Mesendoderm (in vitro differentiated cells): ENCODE measurements around the gene CEP170.

Experiments used
- DNase-seq: peaks from one replicate; pipeline ENCODE4 v3.0.0; 2013
- H2AK5ac ChIP-seq: 2 replicates; pipeline ENCODE4 v1.6.1; 2013; ENCODE audit warnings: low read length, inconsistent platforms
- H2BK120ac ChIP-seq: 2 replicates; pipeline ENCODE4 v1.6.1; 2013; ENCODE audit warnings: low read depth, mild to moderate bottlenecking, low read length, moderate library complexity, mixed read lengths
- H2BK15ac ChIP-seq: replicated peaks from 2 replicates; pipeline ENCODE4 v1.6.1; 2013; ENCODE audit warnings: low read depth, mild to moderate bottlenecking, moderate library complexity
- H2BK5ac ChIP-seq: 2 replicates; pipeline ENCODE4 v1.6.1; 2013; ENCODE audit warnings: low read length, inconsistent platforms
- H3K18ac ChIP-seq: 2 replicates; pipeline ENCODE4 v1.6.1; 2013; ENCODE audit warnings: mild to moderate bottlenecking, low read length, mixed read lengths
- H3K23ac ChIP-seq: one replicate; pipeline ENCODE4 v1.6.1; 2013; ENCODE audit warnings: low read length
- H3K27ac ChIP-seq: 2 replicates; pipeline ENCODE4 v1.5.1; 2013; ENCODE audit warnings: low read depth, mild to moderate bottlenecking, inconsistent platforms, low read length, moderate library complexity
- H3K27me3 ChIP-seq: 2 replicates; pipeline ENCODE4 v1.6.1; 2013; ENCODE audit warnings: low read length, control low read depth, mild to moderate bottlenecking, inconsistent platforms; ENCODE audit not compliant: insufficient read depth, poor library complexity
- H3K36me3 ChIP-seq: 2 replicates; pipeline ENCODE4 v1.6.1; 2013; ENCODE audit warnings: low read length, inconsistent platforms; ENCODE audit not compliant: control insufficient read depth, insufficient read depth
- H3K4ac ChIP-seq: one replicate; pipeline ENCODE4 v1.6.1; 2013; ENCODE audit warnings: low read depth, mild to moderate bottlenecking, low read length, moderate library complexity
- H3K4me1 ChIP-seq: 2 replicates; pipeline ENCODE4 v1.6.1; 2013; ENCODE audit warnings: low read depth, low read length, inconsistent platforms; ENCODE audit not compliant: control insufficient read depth
- H3K4me2 ChIP-seq: 2 replicates; pipeline ENCODE4 v1.6.1; 2013; ENCODE audit warnings: low read length
- H3K4me3 ChIP-seq: 2 replicates; pipeline ENCODE4 v1.5.1; 2013; ENCODE audit warnings: mild to moderate bottlenecking, low read length
- H3K56ac ChIP-seq: one replicate; pipeline ENCODE4 v1.6.1; 2013; ENCODE audit warnings: low read length
- H3K79me1 ChIP-seq: 2 replicates; pipeline ENCODE4 v1.6.1; 2013; ENCODE audit warnings: low read length, inconsistent platforms
- H3K79me2 ChIP-seq: 2 replicates; pipeline ENCODE4 v1.6.1; 2013; ENCODE audit warnings: mild to moderate bottlenecking, low read length; ENCODE audit not compliant: control insufficient read depth, insufficient read depth
- H3K9ac ChIP-seq: 2 replicates; pipeline ENCODE4 v1.6.1; 2013; ENCODE audit warnings: low read length, inconsistent platforms
- H4K5ac ChIP-seq: one replicate; pipeline ENCODE4 v1.6.1; 2013; ENCODE audit warnings: low read length
- H4K8ac ChIP-seq: one replicate; pipeline ENCODE4 v1.6.1; 2013; ENCODE audit warnings: low read depth, mild to moderate bottlenecking, control low read depth, low read length, moderate library complexity
- WGBS: extraction: QIAGEN DNeasy Blood & Tissue Kit; methylation state at CpG from one replicate; pipeline ENCODE4 v1.1.7; 2013; ENCODE audit warnings: low lambda C conversion rate, missing lambda C conversion rate; ENCODE audit not compliant: insufficient coverage; ENCODE audit errors: extremely low coverage; 5-methylcytosine and 5-hydroxymethylcytosine counted together

The CEP170 gene

DNA sequence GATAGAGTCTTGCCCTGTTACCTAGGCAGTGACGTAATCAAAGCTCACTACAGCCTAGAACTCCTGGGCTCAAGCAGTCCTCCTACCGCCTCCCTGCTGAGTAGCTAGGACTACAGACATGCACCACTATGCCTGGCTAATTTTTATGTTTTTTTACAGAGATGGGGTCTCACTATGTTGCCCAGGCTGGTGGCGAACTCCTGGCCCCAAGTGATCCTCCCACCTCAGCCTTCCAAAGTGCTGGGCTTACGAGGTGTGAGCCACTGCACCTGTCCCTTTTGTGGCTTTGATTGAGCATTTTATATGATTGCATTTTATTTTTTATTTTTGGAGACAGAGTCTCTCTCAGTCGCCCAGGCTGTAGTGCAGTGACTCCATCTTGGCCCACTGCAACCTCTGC is 26.6 kb upstream of the CEP170 start:
- H3K79me1 ChIP-seq, result no peaks in the 10 kb centered on the region
- WGBS, result no CpG with 5 or more reads among the region's 5 CpGs
- H3K4me1 ChIP-seq, result no peaks in the 10 kb centered on the region

DNA sequence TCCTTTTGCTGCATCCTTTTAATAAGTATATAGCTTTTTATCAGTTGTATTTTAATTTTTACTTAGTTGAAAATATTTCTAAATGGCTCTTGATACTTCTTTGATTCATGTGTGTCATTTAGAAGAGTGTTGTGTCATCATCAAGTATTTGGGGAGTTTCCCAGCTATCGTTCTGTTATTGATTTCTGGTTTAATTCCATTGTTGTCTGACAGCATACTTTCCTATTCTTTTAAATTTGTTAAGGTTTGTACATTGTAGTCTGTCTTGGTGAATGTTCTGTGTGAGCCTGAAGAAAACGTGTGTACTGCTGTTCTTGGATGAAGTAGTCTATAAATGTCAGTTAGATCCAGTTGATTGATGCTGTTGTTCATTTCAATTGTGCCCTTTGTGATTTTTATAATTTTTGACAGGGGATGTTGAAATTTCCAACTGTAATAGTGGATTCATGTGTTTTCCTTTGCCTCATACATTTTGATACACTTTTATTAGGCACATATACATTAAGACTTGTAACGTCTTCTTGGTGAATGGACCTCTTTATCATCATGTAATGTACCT is 25.6 kb upstream of the CEP170 start:
- no peak overlapping the region for H2BK120ac ChIP-seq
- H3K36me3 ChIP-seq, result no peaks in the 10 kb centered on the region
- WGBS, result no CpG with 5 or more reads among the region's 3 CpGs
- H2BK15ac ChIP-seq, result no peak overlapping the region
- H3K4me3 ChIP-seq, result no peak overlapping the region
- no peak overlapping the region for H3K27ac ChIP-seq
- no peak overlapping the region for H4K5ac ChIP-seq
- H3K27me3 ChIP-seq, result no peaks in the 10 kb centered on the region
- no peak overlapping the region for H3K4me2 ChIP-seq
- H2BK5ac ChIP-seq, result no peak overlapping the region
- no peak overlapping the region for H3K18ac ChIP-seq
- no peak for DNase-seq
- no peaks in the 10 kb centered on the region for H3K79me2 ChIP-seq
- no peak overlapping the region for H3K23ac ChIP-seq
- no peak overlapping the region for H3K9ac ChIP-seq
- no peaks in the 10 kb centered on the region for H3K79me1 ChIP-seq
- H4K8ac ChIP-seq, result no peak overlapping the region
- H3K4ac ChIP-seq, result no peak overlapping the region
- no peak overlapping the region for H2AK5ac ChIP-seq
- no peak overlapping the region for H3K56ac ChIP-seq
- H3K4me1 ChIP-seq, result no peaks in the 10 kb centered on the region

More for the DNA sequence above, 26.6 kb upstream of the CEP170 start:
- Histone ChIP-seq H2BK5ac (no peak overlapping the region), H3K23ac (no peak overlapping the region), H2BK15ac (no peak overlapping the region), H3K56ac (no peak overlapping the region), H2BK120ac (no peak overlapping the region), H3K27ac (no peak overlapping the region), H3K9ac (no peak overlapping the region), H4K5ac (no peak overlapping the region), H3K4ac (no peak overlapping the region), H3K36me3 (no peaks in the 10 kb centered on the region), H3K79me2 (no peaks in the 10 kb centered on the region), H3K18ac (no peak overlapping the region), H4K8ac (no peak overlapping the region), H3K4me3 (no peak overlapping the region), H3K4me2 (no peak overlapping the region), H2AK5ac (no peak overlapping the region), H3K27me3 (no peaks in the 10 kb centered on the region)
- DNase-seq, result no peak

DNA sequence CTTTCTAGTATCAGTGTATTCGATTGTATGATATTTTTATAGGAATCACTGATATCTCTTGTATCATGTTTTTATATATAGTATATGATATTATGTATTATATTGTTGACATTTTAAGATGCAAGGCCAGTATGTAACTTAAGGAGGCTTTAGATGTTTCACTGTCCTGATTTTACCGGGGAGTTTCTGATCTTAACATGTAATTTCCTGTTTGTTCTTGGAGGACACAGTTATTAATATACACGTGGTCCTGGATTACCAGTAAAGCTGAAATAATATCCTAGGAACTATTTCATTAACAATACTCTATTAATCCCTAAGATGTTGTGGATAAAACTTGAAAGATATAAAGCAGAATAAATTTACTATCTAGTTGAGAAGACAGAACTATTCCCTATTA is 20.2 kb upstream of the CEP170 start:
- H2BK15ac ChIP-seq, result no peak overlapping the region
- no peak overlapping the region for H3K27ac ChIP-seq
- no peaks in the 10 kb centered on the region for H3K79me2 ChIP-seq
- no peak overlapping the region for H3K56ac ChIP-seq
- H3K4ac ChIP-seq, result no peak overlapping the region
- H2BK5ac ChIP-seq, result no peak overlapping the region
- H3K18ac ChIP-seq, result no peak overlapping the region
- no peaks in the 10 kb centered on the region for H3K27me3 ChIP-seq
- no peaks in the 10 kb centered on the region for H3K4me1 ChIP-seq
- no peak overlapping the region for H2BK120ac ChIP-seq
- H4K5ac ChIP-seq, result no peak overlapping the region
- no peak overlapping the region for H3K9ac ChIP-seq
- H2AK5ac ChIP-seq, result no peak overlapping the region
- DNase-seq, result no peak
- no peaks in the 10 kb centered on the region for H3K79me1 ChIP-seq
- H3K4me3 ChIP-seq, result no peak overlapping the region
- no peaks in the 10 kb centered on the region for H3K36me3 ChIP-seq
- no CpG with 5 or more reads among the region's 3 CpGs for whole genome bisulfite sequencing
- no peak overlapping the region for H3K4me2 ChIP-seq
- no peak overlapping the region for H3K23ac ChIP-seq
- no peak overlapping the region for H4K8ac ChIP-seq

DNA sequence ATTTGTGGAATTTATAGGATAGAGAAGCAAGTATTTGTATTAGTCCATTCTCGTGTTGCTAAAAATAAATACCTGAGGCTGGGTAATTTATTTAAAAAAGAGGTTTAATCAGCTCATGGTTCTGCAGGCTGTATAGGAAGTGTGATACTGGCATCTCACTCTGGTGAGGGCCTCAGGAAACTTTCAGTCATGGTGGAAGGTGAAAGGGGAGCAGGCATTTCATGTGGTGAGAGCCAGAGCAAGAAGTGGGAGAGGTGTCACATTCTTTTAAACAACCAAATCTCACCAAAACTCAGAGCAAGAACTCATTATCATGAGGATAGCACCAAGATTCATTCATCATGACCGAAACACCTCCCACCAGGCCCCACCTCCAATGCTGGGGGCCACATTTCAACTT is 18.9 kb upstream of the CEP170 start:
- Histone ChIP-seq H3K27ac (no peak overlapping the region), H2BK120ac (no peak overlapping the region), H2AK5ac (no peak overlapping the region), H3K9ac (no peak overlapping the region), H3K79me1 (no peaks in the 10 kb centered on the region), H3K79me2 (no peaks in the 10 kb centered on the region), H3K27me3 (no peaks in the 10 kb centered on the region), H3K36me3 (no peaks in the 10 kb centered on the region), H3K4me2 (no peak overlapping the region), H3K4ac (no peak overlapping the region), H3K23ac (no peak overlapping the region), H3K4me3 (no peak overlapping the region), H4K5ac (no peak overlapping the region), H3K56ac (no peak overlapping the region), H4K8ac (no peak overlapping the region), H2BK5ac (no peak overlapping the region), H3K4me1 (peaks cover 5% of the 10 kb centered on the region), H3K18ac (no peak overlapping the region), H2BK15ac (no peak overlapping the region)
- WGBS, result no CpG with 5 or more reads among the region's 2 CpGs
- peak; percentile 33 for DNase-seq

DNA sequence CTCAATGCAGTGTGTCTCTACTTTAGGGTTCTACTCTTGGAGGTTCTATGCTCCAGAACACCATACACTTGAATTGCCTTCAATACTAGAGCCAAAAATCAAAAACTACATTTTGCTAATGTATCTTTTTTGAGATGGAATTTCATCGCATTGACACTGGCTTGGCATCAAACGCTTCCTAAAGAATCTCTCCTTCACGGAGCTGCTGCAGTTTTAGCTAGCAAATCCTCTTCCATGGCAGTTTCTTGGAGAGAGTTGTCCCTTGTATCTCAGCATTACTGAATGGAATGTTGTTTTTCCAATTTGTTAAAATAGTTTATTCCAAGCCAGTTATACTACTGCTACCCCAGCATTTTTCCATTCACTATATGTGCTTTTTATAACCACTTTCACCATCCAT is 18.4 kb upstream of the CEP170 start:
- WGBS, result no CpG with 5 or more reads among the region's 3 CpGs
- Histone ChIP-seq H3K4me3 (no peak overlapping the region), H4K8ac (no peak overlapping the region), H3K79me1 (no peaks in the 10 kb centered on the region), H3K9ac (no peak overlapping the region), H2BK5ac (no peak overlapping the region), H2BK120ac (no peak overlapping the region), H3K4ac (no peak overlapping the region), H3K27me3 (no peaks in the 10 kb centered on the region), H2BK15ac (no peak overlapping the region), H3K27ac (no peak overlapping the region), H3K56ac (no peak overlapping the region), H2AK5ac (no peak overlapping the region), H3K79me2 (no peaks in the 10 kb centered on the region), H3K4me1 (peaks cover 5% of the 10 kb centered on the region), H3K4me2 (no peak overlapping the region), H3K36me3 (no peaks in the 10 kb centered on the region), H3K23ac (peak overlapping the region; percentile 56), H4K5ac (no peak overlapping the region), H3K18ac (no peak overlapping the region)
- no peak for DNase-seq

- Histone ChIP-seq H4K8ac (no peak overlapping the region), H3K4me1 (peaks cover 5% of the 10 kb centered on the region), H3K27me3 (no peaks in the 10 kb centered on the region), H4K5ac (no peak overlapping the region), H3K27ac (no peak overlapping the region), H2BK5ac (no peak overlapping the region), H2BK15ac (no peak overlapping the region), H2AK5ac (no peak overlapping the region), H3K9ac (no peak overlapping the region), H3K79me2 (no peaks in the 10 kb centered on the region), H3K36me3 (no peaks in the 10 kb centered on the region), H3K79me1 (no peaks in the 10 kb centered on the region), H3K56ac (no peak overlapping the region), H3K18ac (no peak overlapping the region), H3K4ac (no peak overlapping the region), H3K23ac (no peak overlapping the region), H2BK120ac (no peak overlapping the region), H3K4me3 (no peak overlapping the region), H3K4me2 (no peak overlapping the region)
- no peak for DNase-seq
These were observed 17.3 kb upstream of the CEP170 start for GRCh38 chr1:243272401-243272800.
